Stimulated activated CD8-positive, alpha-beta memory T cell treated with anti-CD3 and anti-CD28 coated beads, Interleukin-15, amount 100 ng/mL, for 48 hours (primary cell): ENCODE data around the gene CASKIN2.

Experiments
- DNase-seq, 2 donors: peaks; one replicate each; pipeline ENCODE4 v3.0.0-alpha.2; 2020; ENCODE audit warnings: low read depth in 2 of 2

CASKIN2 gene

GRCh38 chr17:75518983-75519537, 3.7 kb upstream of the CASKIN2 start:
- DNase-seq = no peak

GRCh38 chr17:75518201-75518600, 2.9 kb upstream of the CASKIN2 start:
- peak in 1 of 2 donors; percentile 24 for DNase-seq

- DNase-seq = peak in 1 of 2 donors; percentile 17
Measured at GRCh38 chr17:75517297-75517865, 2.0 kb upstream of the CASKIN2 start.

GRCh38 chr17:75516619-75517296, 1.4 kb upstream of the CASKIN2 start:
- no peak for DNase-seq

- DNase-seq = peak; percentile 94 to 96
Measured at GRCh38 chr17:75516255-75516618, 900 bp upstream of the CASKIN2 start, which contains the start of gene TSEN54. Gene TSEN54, plus strand, starts transcription at chr17:75516528. Its CDS starts 33 bp downstream, at chr17:75516561.

GRCh38 chr17:75514919-75515495, 330 bp downstream of the CASKIN2 start:
- DNase-seq = no peak

- no peak for DNase-seq
Measured at GRCh38 chr17:75514299-75514918, 928 bp downstream of the CASKIN2 start.

- no peak for DNase-seq
Measured at GRCh38 chr17:75513641-75514000, 1.7 kb downstream of the CASKIN2 start.

- no peak for DNase-seq
Measured at GRCh38 chr17:75512926-75513640, 2.3 kb downstream of the CASKIN2 start.

GRCh38 chr17:75511610-75512575, 3.4 kb downstream of the CASKIN2 start:
- DNase-seq = no peak

GRCh38 chr17:75511270-75511609, 4.1 kb downstream of the CASKIN2 start:
- DNase-seq = no peak

GRCh38 chr17:75509528-75510258, 5.6 kb downstream of the CASKIN2 start:
- DNase-seq = no peak

GRCh38 chr17:75508931-75509361, 6.4 kb downstream of the CASKIN2 start:
- DNase-seq = no peak

GRCh38 chr17:75507733-75508719, 7.3 kb downstream of the CASKIN2 start:
- DNase-seq = no peak

- DNase-seq = no peak
Measured at GRCh38 chr17:75506888-75507287, 8.4 kb downstream of the CASKIN2 start.

GRCh38 chr17:75506134-75506533, 9.2 kb downstream of the CASKIN2 start:
- DNase-seq = no peak

GRCh38 chr17:75505640-75506039, 9.7 kb downstream of the CASKIN2 start:
- DNase-seq = no peak

- DNase-seq = no peak
Measured at GRCh38 chr17:75505152-75505409, 10.3 kb downstream of the CASKIN2 start.
